ENCODE data around the gene OTP. TPM values are rescaled to one million over a fixed set of nuclear protein-coding genes. Genes with fewer than 3 reads are reported as not detected.
A peak's percentile ranks its signal among the peaks of the same experiment; 100 is the strongest.

The OTP gene
- total and polyA plus RNA-seq, 10 of the 15 experiments (the other 5 are each of a cell fraction or from before 2014, with no cell fraction given) = 0.31 to 8.8 (median 2.4) TPM

- intact Hi-C loops (cut with micrococcal nuclease; ENCODE audit: unreplicated experiment) = loop anchor here (2.0 to 5.0 kb wide), 6 partner anchors 69 to 537 kb away; partner anchors contain the start of genes TBCA and WDR41
- H3K4me3 ChIP-seq = peak overlapping the region; percentile 76
- peak overlapping the region; percentile 77 for H3K9ac ChIP-seq (ENCODE audit: control insufficient read depth, insufficient read depth, low read length)
- no peak for TF ChIP-seq YBX1 (IDR thresholded peaks at IDR 0.05)
- peak; percentile 87 for TF ChIP-seq LARP7 (IDR thresholded peaks at IDR 0.05)
- no peak for TF ChIP-seq IKZF2 (IDR thresholded peaks at IDR 0.05)
- 0 out of 2 replicates have a peak, but pooled peaks have one; percentile 20 for TF ChIP-seq CREB1 (IDR thresholded peaks at IDR 0.05; ENCODE audit: low read depth)
- TF ChIP-seq NFIC (IDR thresholded peaks at IDR 0.05; ENCODE audit: low read depth, low read length) = no peak
- no peak for TF ChIP-seq ZBTB33 (IDR thresholded peaks at IDR 0.05)
- TF ChIP-seq TCF3 (IDR thresholded peaks at IDR 0.05; ENCODE audit: borderline replicate concordance, insufficient read depth, low read depth, low read length) = peak; percentile 25; the same call in 1 of the 2 replicates
- TF ChIP-seq REST (IDR thresholded peaks at IDR 0.05; ENCODE audit: low read depth, low read length) = 0 out of 2 replicates have a peak, but pooled peaks have one; percentile 7
- no peak for TF ChIP-seq ZZZ3 (IDR thresholded peaks at IDR 0.05; ENCODE audit: control insufficient read depth, insufficient read length, low read depth)
- TF ChIP-seq WRNIP1 (IDR thresholded peaks at IDR 0.05; ENCODE audit: borderline replicate concordance, low read depth, low read length) = no peak
- TF ChIP-seq CHD4 (IDR thresholded peaks at IDR 0.05) = no peak
- TF ChIP-seq PAX8 (IDR thresholded peaks at IDR 0.05) = no peak
- TF ChIP-seq SMARCA5 (IDR thresholded peaks at IDR 0.05) = 0 out of 2 replicates have a peak, but pooled peaks have one; percentile 47
- TF ChIP-seq JUND (IDR thresholded peaks at IDR 0.05; ENCODE audit: low read depth, low read length) = no peak
- TF ChIP-seq SMC3 (IDR thresholded peaks at IDR 0.05; ENCODE audit: borderline replicate concordance, low read length) = no peak
- no peak for TF ChIP-seq RAD51 (IDR thresholded peaks at IDR 0.05)
- no peak for TF ChIP-seq MAX (IDR thresholded peaks at IDR 0.05; ENCODE audit: low read depth, low read length)
- 0 out of 2 replicates have a peak, but pooled peaks have one; percentile 15 for TF ChIP-seq NR2F1 (conservative IDR thresholded peaks at IDR 0.05)
- no peak for TF ChIP-seq GABPA (IDR thresholded peaks at IDR 0.05; ENCODE audit: low read depth)
- TF ChIP-seq HDAC6 (IDR thresholded peaks at IDR 0.05; ENCODE audit: unreplicated experiment) = no peak
These were observed 8.3 kb downstream of the OTP start for GRCh38 chr5:77630114-77630680.

More at GRCh38 chr5:77630114-77630680, 8.3 kb downstream of the OTP start:
- ATAC-seq (peak; percentile 87), DNase-seq (ENCODE audit: low read depth, low spot score) (no peak), FAIRE-seq (peak; percentile 69)
- Histone ChIP-seq H3K27me3 (replicated peaks in 1 of 2; ENCODE audit: control insufficient read depth in 2 of 2, insufficient read depth in 2 of 2, low read length in 1 of 2) (no peaks in the 10 kb centered on the region; a peak in 1 of 4 replicates), H3K4me1 (ENCODE audit: control insufficient read depth, insufficient read depth, low read length) (no peaks in the 10 kb centered on the region; the same call in 1 of the 2 replicates), H3K36me3 (ENCODE audit: control insufficient read depth in 2 of 2, insufficient read depth in 2 of 2, low read length in 1 of 2) (no peaks in the 10 kb centered on the region), H2AFZ (ENCODE audit: control insufficient read depth, low read depth, low read length) (peak overlapping the region; percentile 81), H3K4me2 (ENCODE audit: control insufficient read depth, insufficient read depth) (peak overlapping the region; percentile 80), H3K79me2 (ENCODE audit: control insufficient read depth, insufficient read depth, low read length) (no peaks in the 10 kb centered on the region), H4K20me1 (ENCODE audit: control insufficient read depth, insufficient read depth) (no peaks in the 10 kb centered on the region), H3K27ac (ENCODE audit: control insufficient read depth, insufficient read depth) (peak overlapping the region; percentile 78), H3K9me3 (replicated peaks; ENCODE audit: control insufficient read depth, insufficient read depth, low read length) (peaks cover 3% of the 10 kb centered on the region; the same call in 2 of the 3 replicates)
- WGBS (ENCODE audit: insufficient coverage, insufficient replicate concordance, low lambda C conversion rate, missing lambda C conversion rate) = 1% methylated on average over 39 of the region's 65 CpGs
- RAD21 ChIA-PET (ENCODE audit: unreplicated experiment) = interaction anchor here (0.7 to 3.2 kb wide), 28 partner anchors 8 to 856 kb away, joined by 3 to 47 read pairs (median 5); partner anchors contain the start of gene WDR41
- CTCF ChIA-PET = interaction anchor here (0.6 to 2.7 kb wide), 15 partner anchors 37 to 734 kb away, joined by 3 to 33 read pairs (median 3); no protein-coding TSS in a partner anchor
- SMC1A ChIA-PET (ENCODE audit: uncharacterized antibody, unreplicated experiment) = interaction anchor here (0.6 to 3.5 kb wide), 14 partner anchors 33 to 532 kb away, joined by 3 to 30 read pairs (median 4); no protein-coding TSS in a partner anchor
- POLR2A ChIA-PET = interaction anchor here (0.6 to 2.3 kb wide), 16 partner anchors 8 to 638 kb away, joined by 3 to 13 read pairs (median 5); partner anchors contain the start of gene OTP
- TSS peak; percentile 72 for BruUV-seq (replicated peaks)
- in situ Hi-C loops (cut with MboI) = no loop called here
